Stimulated activated CD4-positive, alpha-beta T cell treated with anti-CD3 and anti-CD28 coated beads, Interleukin-12 subunit alpha, Interleukin-12 subunit beta, amount 100 ng/mL, for 24 hours (primary cell): ENCODE measurements around the gene TBCEL.

Experiments used
- DNase-seq, 2 experiments: peaks; one replicate each; pipeline ENCODE4 v3.0.0-alpha.2; 2020; ENCODE audit warnings: low read depth in 2 of 2

TBCEL gene

DNA sequence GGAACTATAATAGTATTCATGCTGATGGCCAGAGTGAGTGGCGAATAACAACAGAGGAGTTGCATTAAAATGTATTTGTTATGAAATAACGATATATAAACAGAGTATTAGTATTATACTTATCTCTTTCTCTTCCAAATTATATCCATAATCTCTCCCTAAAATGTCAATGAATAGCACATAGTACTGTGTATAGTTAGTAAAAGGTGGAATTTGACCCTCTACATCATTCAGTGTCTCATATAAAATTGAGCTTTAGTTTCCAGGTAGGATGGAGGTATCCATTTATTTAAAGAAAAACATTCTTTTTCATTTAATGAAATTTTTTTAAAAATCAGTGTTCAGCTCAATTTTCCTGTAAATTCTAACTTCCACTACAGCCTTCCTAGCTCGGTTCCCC lies 42.7 kb downstream of the TBCEL start:
- DNase-seq, result no peak

DNA sequence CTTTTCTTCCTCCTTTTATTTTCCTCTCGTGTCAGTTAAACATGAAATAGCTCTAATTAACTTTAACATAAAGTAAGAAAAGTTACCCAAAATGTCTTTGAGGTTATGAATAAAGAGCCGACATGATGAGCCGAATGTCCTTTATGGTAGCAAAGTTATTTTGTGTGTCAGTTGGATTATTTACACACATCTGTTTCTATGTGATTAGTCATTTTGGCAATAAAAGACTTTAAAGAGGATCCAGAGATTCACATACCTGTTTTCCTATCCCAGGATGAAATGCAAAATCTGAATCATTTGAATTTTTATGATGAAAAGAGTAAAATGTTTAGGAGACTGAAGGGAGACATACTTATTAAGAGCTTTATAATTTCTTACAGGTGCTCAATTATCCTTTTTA lies 43.1 kb downstream of the TBCEL start:
- no peak for DNase-seq

DNA sequence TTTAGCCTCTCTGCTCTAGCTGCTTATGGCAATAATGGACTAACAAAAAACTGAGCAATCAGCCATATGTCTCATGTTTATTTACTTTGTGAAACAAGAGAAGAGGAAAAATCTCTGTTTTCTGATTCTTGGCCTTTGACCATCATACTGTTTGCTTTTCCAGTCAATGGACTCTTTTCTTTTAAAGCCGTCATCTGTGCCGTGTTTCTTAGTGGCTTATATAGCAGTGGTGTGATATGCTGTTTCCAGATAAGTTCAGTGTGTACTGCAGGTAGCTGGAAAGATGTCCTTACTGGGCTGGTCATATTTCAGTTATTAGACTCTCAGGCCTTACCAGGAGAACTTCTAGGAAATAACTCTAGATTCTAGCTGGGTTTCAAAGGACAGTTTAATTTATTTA lies 43.6 kb downstream of the TBCEL start:
- DNase-seq, result no peak

- DNase-seq, result no peak
Measured at GRCh38 chr11:121067962-121068647, 44.2 kb downstream of the TBCEL start.

- no peak for DNase-seq
Measured at GRCh38 chr11:121068787-121069186, 44.9 kb downstream of the TBCEL start.

GRCh38 chr11:121070951-121071845 lies 47.3 kb downstream of the TBCEL start:
- no peak for DNase-seq

- DNase-seq, result no peak
Measured at GRCh38 chr11:121071846-121072450, 48.0 kb downstream of the TBCEL start.

DNA sequence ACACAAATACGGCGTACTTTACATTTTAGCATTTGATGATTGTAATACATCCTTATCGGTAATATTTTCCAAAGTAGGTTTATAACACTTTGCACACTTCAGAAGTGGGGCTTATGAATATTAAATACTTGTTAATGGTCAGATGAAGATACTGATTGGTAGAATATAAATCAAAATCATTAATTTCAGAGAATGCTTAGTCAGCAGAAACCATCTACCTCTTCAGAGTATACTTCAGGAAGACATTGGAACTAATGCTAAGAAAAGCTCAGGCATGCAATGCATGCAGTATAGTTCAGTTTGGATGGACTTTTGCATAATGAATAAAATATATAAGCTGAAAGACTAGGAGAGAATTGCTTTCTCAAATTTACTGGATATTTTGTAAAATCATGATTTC lies 57.4 kb downstream of the TBCEL start:
- no peak for DNase-seq

DNA sequence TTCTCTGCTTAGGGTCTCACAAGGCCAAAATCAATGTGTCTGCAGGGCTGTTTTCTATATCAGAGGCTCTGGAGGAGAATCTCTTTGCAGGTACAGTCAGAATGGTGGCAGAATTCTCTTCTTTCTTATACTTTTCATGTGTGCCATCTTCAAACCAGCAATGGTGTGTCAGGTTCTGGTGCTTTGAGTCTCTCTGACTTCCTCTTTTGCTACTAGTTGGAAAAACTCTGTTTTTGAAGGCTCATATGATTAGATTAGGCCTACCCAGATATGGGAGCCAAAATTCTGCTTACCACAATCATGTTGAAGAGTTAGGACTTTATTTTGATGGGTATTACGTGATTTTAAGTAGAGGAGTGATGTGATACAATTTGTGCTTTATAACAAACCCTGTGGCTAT lies 58.3 kb downstream of the TBCEL start:
- no peak for DNase-seq

GRCh38 chr11:121082670-121083069 lies 58.8 kb downstream of the TBCEL start:
- no peak for DNase-seq

DNA sequence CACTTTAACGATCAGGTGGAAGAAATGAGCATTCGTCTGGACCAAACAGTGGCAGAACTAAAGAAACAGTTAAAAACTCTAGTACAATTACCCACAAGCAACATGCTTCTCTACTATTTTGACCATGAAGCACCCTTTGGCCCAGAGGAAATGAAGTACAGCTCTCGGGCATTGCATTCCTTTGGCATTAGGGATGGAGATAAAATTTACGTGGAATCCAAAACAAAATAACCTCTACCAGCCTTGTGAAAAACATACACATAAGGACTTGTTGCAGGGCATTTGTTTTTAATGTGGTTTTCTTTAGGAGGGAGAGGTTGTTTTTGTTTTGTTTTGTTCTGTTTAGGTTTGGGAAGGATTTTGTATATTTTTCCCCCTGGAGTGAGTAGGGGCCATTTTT lies 63.0 kb downstream of the TBCEL start:
- no peak for DNase-seq

DNA sequence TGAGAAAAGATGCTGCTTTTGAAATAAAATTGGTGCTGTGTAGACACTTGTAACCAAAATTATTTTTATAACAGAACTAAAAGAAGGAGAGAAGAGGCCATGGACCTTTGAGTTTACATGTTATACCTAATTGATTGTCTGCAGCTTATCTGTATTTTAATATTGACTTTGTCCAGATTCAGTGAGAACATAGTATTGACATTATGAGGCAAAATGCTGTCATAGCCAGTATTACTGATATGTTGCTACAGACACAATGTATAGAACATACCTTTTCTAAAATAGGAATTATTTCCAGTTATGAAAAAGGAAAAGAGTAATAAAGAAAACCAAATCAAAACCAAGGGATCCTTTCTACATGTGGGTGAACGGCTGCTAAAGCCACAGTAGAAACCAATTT lies 65.7 kb downstream of the TBCEL start:
- no peak for DNase-seq

- no peak for DNase-seq
Measured at GRCh38 chr11:121090145-121090721, 66.3 kb downstream of the TBCEL start.

DNA sequence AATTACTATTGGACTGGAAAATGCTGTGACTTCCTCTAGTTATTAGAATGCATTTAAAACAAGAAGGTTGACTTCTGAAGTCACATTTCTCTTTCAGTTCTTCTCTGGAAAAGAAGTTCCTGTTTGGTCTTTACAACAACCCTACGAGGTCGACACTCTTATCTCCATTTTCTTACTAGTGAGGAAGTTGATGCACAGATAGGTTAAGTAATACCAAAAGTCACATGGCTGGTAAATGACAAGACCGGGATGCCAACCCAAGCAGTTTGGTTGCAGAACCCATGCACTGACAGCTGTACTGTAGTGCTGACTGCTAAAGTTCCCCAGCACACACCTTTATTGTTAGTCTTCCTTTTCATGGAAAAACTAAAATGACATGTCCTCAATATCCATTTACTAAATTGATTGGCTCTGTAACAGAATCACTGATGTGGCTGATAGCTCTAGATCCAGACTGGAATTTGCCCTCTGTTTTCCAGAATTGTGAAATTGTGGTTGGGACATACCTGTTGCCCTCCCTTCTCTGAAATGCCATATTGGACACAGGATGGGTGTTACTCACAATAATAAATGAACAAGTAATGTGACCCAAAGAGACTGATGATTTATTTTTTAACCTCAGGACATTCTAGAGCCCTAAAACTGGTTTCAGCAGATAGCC lies 67.7 kb downstream of the TBCEL start:
- no peak for DNase-seq

GRCh38 chr11:121095561-121095960 lies 71.7 kb downstream of the TBCEL start:
- DNase-seq, result no peak

GRCh38 chr11:121099364-121099763 lies 75.5 kb downstream of the TBCEL start:
- no peak for DNase-seq

- DNase-seq, result no peak
Measured at GRCh38 chr11:121099885-121100284, 76.0 kb downstream of the TBCEL start.

DNA sequence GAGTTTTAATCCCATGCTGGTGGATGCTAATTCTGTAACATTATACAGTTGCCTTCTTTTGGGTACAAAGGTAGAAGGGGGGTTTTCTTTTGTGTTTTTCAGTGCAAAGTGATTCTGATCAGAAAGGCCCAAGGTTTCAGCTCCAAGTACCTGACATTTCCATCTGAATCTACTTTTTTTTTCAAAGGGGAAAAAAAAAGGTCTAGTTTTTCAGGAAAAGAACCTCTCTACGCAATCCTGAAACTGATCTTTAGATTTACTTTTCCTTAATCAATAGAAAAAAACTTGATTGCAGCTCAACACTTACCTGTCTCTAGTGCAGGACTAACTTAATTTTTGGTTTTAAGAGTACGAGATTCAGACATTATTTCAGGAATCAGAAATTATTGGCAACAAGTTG lies 77.0 kb downstream of the TBCEL start, which contains the start of gene TECTA:
Gene TECTA (plus strand): TSS at position 301 of the 400 bp plus-strand sequence. CDS start 1,423 bp downstream, outside the sequence.
- no peak for DNase-seq

GRCh38 chr11:121104312-121104762 lies 80.4 kb downstream of the TBCEL start:
- no peak for DNase-seq

DNA sequence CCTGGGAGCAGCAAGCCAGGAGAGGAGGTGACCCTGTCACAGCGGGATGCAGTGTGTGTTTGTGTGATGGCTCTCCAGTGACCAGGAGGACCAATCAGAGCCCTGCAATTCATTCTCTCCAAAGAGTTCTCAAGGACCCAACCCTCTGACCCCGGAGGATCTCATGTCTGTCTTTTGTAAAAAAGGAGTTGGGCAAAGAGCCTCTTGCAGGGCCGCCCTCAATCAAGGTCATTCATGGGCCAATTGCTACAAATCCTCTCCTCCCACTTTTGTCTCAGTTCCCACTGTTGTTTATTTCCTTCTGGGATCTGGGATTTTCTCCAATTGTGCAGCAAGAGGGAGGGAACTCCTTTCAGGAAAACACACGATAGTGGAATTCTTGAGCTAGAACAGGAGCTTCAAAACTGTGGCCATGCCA lies 81.2 kb downstream of the TBCEL start:
- DNase-seq, result no peak

DNA sequence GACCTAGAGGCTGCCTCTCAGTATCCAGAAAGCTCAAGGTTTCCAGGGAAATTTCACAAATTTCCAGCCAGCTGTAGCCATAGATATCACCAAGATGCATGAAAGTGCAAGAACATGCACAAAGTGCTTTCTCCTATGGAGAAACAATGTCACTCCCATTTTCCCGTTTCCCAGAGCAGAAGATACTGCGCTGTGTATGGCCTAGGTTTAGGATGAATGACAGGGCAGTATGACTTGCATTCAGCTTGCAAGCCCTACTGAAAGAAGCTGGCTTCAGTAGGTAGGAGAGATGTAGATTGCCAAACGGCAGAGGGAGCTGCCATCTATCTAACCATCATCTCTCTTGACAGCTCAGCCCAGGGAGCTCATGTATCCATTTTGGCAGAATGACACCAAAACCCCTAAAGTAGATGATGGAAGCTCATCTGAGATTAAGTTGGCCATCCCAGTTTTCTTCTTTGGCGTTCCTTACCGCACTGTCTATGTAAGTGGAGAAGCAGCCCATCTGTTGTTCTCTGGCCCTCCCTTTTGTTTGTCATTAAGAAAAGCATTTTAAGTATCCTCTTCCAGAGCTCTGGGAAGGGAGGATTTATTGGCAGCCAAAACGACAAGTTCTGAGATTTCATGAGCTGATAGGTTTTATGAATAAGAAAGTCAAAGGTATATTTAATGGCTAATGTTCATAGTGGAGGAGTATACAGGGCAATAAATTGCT lies 81.7 kb downstream of the TBCEL start:
- no peak for DNase-seq
